T-helper 2 cell treated with Interferon-gamma antibody and Interleukin-4, amounts not matched to agents 100 ng/mL and 5 ng/mL, for 36 hours (primary cell): ENCODE measurements around the gene NDUFA6. TPM values are rescaled to one million over a fixed set of nuclear protein-coding genes. Genes with fewer than 3 reads are reported as not detected.

ENCODE experiments used
- total RNA-seq: library from RNA; stranded (reverse); gene quantifications from 2 replicates; pipeline ENCODE4 v1.2.3, GENCODE V29; 2022

Gene NDUFA6
- total RNA-seq, 1 donor from 2014 or later, result 74.3 TPM

Other genes starting within 250 kb of the NDUFA6 start
- 0.41 TPM in 1 of 2 replicates, not detected in the other for gene SHISA8, start 175.7 kb downstream of the NDUFA6 start, total RNA-seq
- 1.3 and 1.5 TPM in 2 replicates for gene TNFRSF13C, start 164.0 kb downstream of the NDUFA6 start, total RNA-seq
- gene CENPM, start 143.6 kb downstream of the NDUFA6 start, total RNA-seq, result 67.5 and 74.1 TPM in 2 replicates
- gene SEPTIN3, start 121.3 kb downstream of the NDUFA6 start, total RNA-seq, result 4.0 and 4.6 TPM in 2 replicates
- 2.0 and 3.3 TPM in 2 replicates for gene WBP2NL, start 92.0 kb downstream of the NDUFA6 start, total RNA-seq
- 37.9 and 38.7 TPM in 2 replicates for gene NAGA, start 20.0 kb downstream of the NDUFA6 start, total RNA-seq
- 4.0 and 4.2 TPM in 2 replicates for gene PHETA2, start 16.5 kb downstream of the NDUFA6 start, total RNA-seq
- 98.6 and 105 TPM in 2 replicates for gene SMDT1, start 11.1 kb downstream of the NDUFA6 start, total RNA-seq
- gene CYP2D6, start 40.0 kb upstream of the NDUFA6 start, total RNA-seq, result 4.5 and 5.8 TPM in 2 replicates
- 75.8 and 76.5 TPM in 2 replicates for gene TCF20, start 179.9 kb upstream of the NDUFA6 start, total RNA-seq